Right kidney (tissue), 9 donors: Measurements from ENCODE around the gene SPATA24.
"Not testable (repeated sequence)": the region's sequence is repeated elsewhere in the genome, so short reads cannot be mapped to it uniquely, and the experiment has no call there.

Source experiments
- DNase-seq: peaks from one replicate; pipeline ENCODE4 v3.0.0-alpha.2; 2016
- long read RNA-seq, 8 donors: transcript quantifications; one replicate each; lab custom pipeline, GENCODE V29; 2026

SPATA24 gene
- long read RNA-seq, donor 1, transcript SPATA24-203 (4 exons, 646 nt) = major isoform, 6 of 6 reads
- long read RNA-seq, donor 1, partial matches to known transcripts = 0 of 6 reads
- long read RNA-seq, donor 1, other reads (novel, unspliced or antisense) = 0 of 6 reads
- long read RNA-seq, donor 2, transcript SPATA24-203 (4 exons, 646 nt) = major isoform, 5 of 6 reads
- long read RNA-seq, donor 2, partial matches to known transcripts = 0 of 6 reads
- long read RNA-seq, donor 2, other reads (novel, unspliced or antisense) = 0 of 6 reads
- long read RNA-seq, donor 3, partial matches to known transcripts = 0 of 1 reads
- long read RNA-seq, donor 3, other reads (novel, unspliced or antisense) = 0 of 1 reads
- long read RNA-seq, donor 4, partial matches to known transcripts = 0 of 3 reads
- long read RNA-seq, donor 4, other reads (novel, unspliced or antisense) = 0 of 3 reads
- long read RNA-seq, donor 5, transcript SPATA24-203 (4 exons, 646 nt) = major isoform, 7 of 11 reads
- long read RNA-seq, donor 5, partial matches to known transcripts = 0 of 11 reads
- long read RNA-seq, donor 5, other reads (novel, unspliced or antisense) = 0 of 11 reads
- long read RNA-seq, donor 6, partial matches to known transcripts = 0 of 5 reads
- long read RNA-seq, donor 6, other reads (novel, unspliced or antisense) = 0 of 5 reads
- long read RNA-seq, donor 7, transcript SPATA24-203 (4 exons, 646 nt) = major isoform, 5 of 5 reads
- long read RNA-seq, donor 7, partial matches to known transcripts = 0 of 5 reads
- long read RNA-seq, donor 7, other reads (novel, unspliced or antisense) = 0 of 5 reads
- long read RNA-seq, donor 8, transcript SPATA24-203 (4 exons, 646 nt) = major isoform, 5 of 5 reads
- long read RNA-seq, donor 8, partial matches to known transcripts = 0 of 5 reads
- long read RNA-seq, donor 8, other reads (novel, unspliced or antisense) = 0 of 5 reads

GRCh38 chr5:139403787-139404483 lies at the start of gene SPATA24:
SPATA24 (minus strand) TSS chr5:139404089; CDS start chr5:139404060, 29 bp downstream.
- DNase-seq = peak; percentile 97

GRCh38 chr5:139451878-139452660 lies 48.2 kb upstream of the SPATA24 start:
- DNase-seq = no peak

- DNase-seq = no peak
Observed at GRCh38 chr5:139451176-139451575, 47.3 kb upstream of the SPATA24 start.

GRCh38 chr5:139446956-139447779 lies 43.3 kb upstream of the SPATA24 start:
- no peak for DNase-seq

- no peak for DNase-seq
Observed at GRCh38 chr5:139445325-139446170, 41.7 kb upstream of the SPATA24 start.

GRCh38 chr5:139443831-139444453 lies 40.1 kb upstream of the SPATA24 start:
- DNase-seq = no peak

- DNase-seq = not testable (repeated sequence)
Observed at GRCh38 chr5:139440416-139440815, 36.5 kb upstream of the SPATA24 start.

- DNase-seq = peak; percentile 91
Observed at GRCh38 chr5:139439013-139439903, 35.4 kb upstream of the SPATA24 start, which contains the start of gene DNAJC18. DNAJC18 (minus strand) TSS chr5:139439525; CDS start chr5:139439445, 80 bp downstream.

- DNase-seq = peak; percentile 40
Observed at GRCh38 chr5:139438707-139439012, 34.8 kb upstream of the SPATA24 start.

GRCh38 chr5:139435676-139436075 lies 31.8 kb upstream of the SPATA24 start:
- DNase-seq = no peak

GRCh38 chr5:139431706-139432105 lies 27.8 kb upstream of the SPATA24 start:
- no peak for DNase-seq

- no peak for DNase-seq
Observed at GRCh38 chr5:139430015-139430414, 26.1 kb upstream of the SPATA24 start.

GRCh38 chr5:139426203-139426885 lies 22.5 kb upstream of the SPATA24 start:
- DNase-seq = no peak

- DNase-seq = no peak
Observed at GRCh38 chr5:139425497-139425896, 21.6 kb upstream of the SPATA24 start.

GRCh38 chr5:139422307-139422893 lies 18.5 kb upstream of the SPATA24 start:
- no peak for DNase-seq

GRCh38 chr5:139419226-139420192 lies 15.6 kb upstream of the SPATA24 start:
- DNase-seq = no peak
